GM23248 (cell line): ENCODE results near the gene PHOX2B. TPM values are rescaled to one million over a fixed set of nuclear protein-coding genes. Genes with fewer than 3 reads are reported as not detected.

Experiments
- DNase-seq: peaks from one replicate; pipeline ENCODE4 v3.0.0-alpha.2; 2015
- H2AFZ ChIP-seq: fragments of 200-600 bp; sonication (generic); 2 replicates; pipeline ENCODE4 v1.6.1; 2016; ENCODE audit warnings: antibody characterized with exemption
- H3F3A ChIP-seq: fragments of 200-600 bp; sonication (generic); 2 replicates; pipeline ENCODE4 v1.6.1; 2016; ENCODE audit warnings: mild to moderate bottlenecking, antibody characterized with exemption, mixed run types; ENCODE audit not compliant: insufficient read depth
- H3K27ac ChIP-seq: fragments of 200-600 bp; sonication (generic); 2 replicates; pipeline ENCODE4 v1.5.1; 2016; ENCODE audit warnings: mild to moderate bottlenecking
- H3K27me3 ChIP-seq: fragments of 200-600 bp; sonication (generic); replicated peaks from 2 replicates; pipeline ENCODE4 v1.6.1; 2016; ENCODE audit warnings: mild to moderate bottlenecking; ENCODE audit not compliant: insufficient read depth
- H3K36me3 ChIP-seq: fragments of 200-600 bp; sonication (generic); 2 replicates; pipeline ENCODE4 v1.6.1; 2016; ENCODE audit warnings: low read depth, mild to moderate bottlenecking
- H3K4me1 ChIP-seq: fragments of 200-600 bp; sonication (generic); 2 replicates; pipeline ENCODE4 v1.6.1; 2016; ENCODE audit warnings: mild to moderate bottlenecking; ENCODE audit not compliant: insufficient read depth
- H3K4me2 ChIP-seq: fragments of 200-600 bp; sonication (generic); one replicate; pipeline ENCODE4 v1.6.1; 2016; ENCODE audit warnings: mild to moderate bottlenecking; ENCODE audit not compliant: unreplicated experiment
- H3K4me3 ChIP-seq: fragments of 200-600 bp; sonication (generic); 2 replicates; pipeline ENCODE4 v1.5.1; 2016; ENCODE audit warnings: mild to moderate bottlenecking
- H3K79me2 ChIP-seq: fragments of 200-600 bp; sonication (generic); 2 replicates; pipeline ENCODE4 v1.6.1; 2016; ENCODE audit warnings: mild to moderate bottlenecking; ENCODE audit not compliant: insufficient read depth
- H3K9ac ChIP-seq: fragments of 200-600 bp; sonication (generic); 2 replicates; pipeline ENCODE4 v1.6.1; 2016; ENCODE audit warnings: mild to moderate bottlenecking
- H3K9me2 ChIP-seq: fragments of 200-600 bp; sonication (generic); 2 replicates; pipeline ENCODE4 v1.6.1; 2016; ENCODE audit warnings: mixed run types, mild to moderate bottlenecking, moderate library complexity; ENCODE audit not compliant: insufficient read depth
- H3K9me3 ChIP-seq: fragments of 200-600 bp; sonication (generic); one replicate; pipeline ENCODE4 v1.6.1; 2017; ENCODE audit warnings: low read depth
- H4K20me1 ChIP-seq: fragments of 200-600 bp; sonication (generic); 2 replicates; pipeline ENCODE4 v1.6.0; 2016; ENCODE audit not compliant: insufficient read depth
- EZH2 ChIP-seq: fragments of 200-600 bp; sonication (generic); IDR thresholded peaks from 2 replicates; pipeline ENCODE4 v1.6.1; 2018; ENCODE audit warnings: antibody characterized with exemption, mild to moderate bottlenecking; ENCODE audit not compliant: insufficient read depth, poor library complexity, severe bottlenecking
- EZH2phosphoT487 ChIP-seq: fragments of 200-600 bp; sonication (generic); IDR thresholded peaks from 2 replicates; pipeline ENCODE4 v1.6.1; 2018; ENCODE audit warnings: antibody characterized with exemption, moderate library complexity, mild to moderate bottlenecking, low read depth; ENCODE audit not compliant: insufficient read depth
- WGBS, 2 experiments: methylation state at CpG; one replicate each; pipeline ENCODE4 v1.1.6; 2015 to 2017; ENCODE audit warnings: low lambda C conversion rate in 2 of 2, low coverage in 1 of 2; ENCODE audit errors: missing lambda C conversion rate in 2 of 2; 5-methylcytosine and 5-hydroxymethylcytosine counted together
- in situ Hi-C: fragments of 300-500 bp; cut with MboI; formaldehyde crosslinking; loops from 2 replicates; pipeline ENCODE4 v1.15.0; 2020
- polyA plus RNA-seq: library from polyadenylated mRNA; unstranded; fragments of >200 nt; fragmentation: Nextera tagmentation; extraction: Ambion mirVana; gene quantifications from 2 replicates; pipeline ENCODE4 v1.2.1, GENCODE V29; 2016
- small RNA-seq: library from RNA; depleted of rRNA; stranded (forward); fragments of <200 nt; gene quantifications from one replicate; pipeline ENCODE3, GENCODE V24; 2014; ENCODE audit warnings: low read depth, low replicate concordance
- total RNA-seq: library from RNA; depleted of rRNA; stranded (reverse); fragments of >200 nt; shearing (Covaris generic); gene quantifications from 2 replicates; pipeline ENCODE4 v1.2.3, GENCODE V29; 2014; rRNA removed

PHOX2B gene
- total and polyA plus RNA-seq, 2 experiments from 2014 or later, result not detected

DNA sequence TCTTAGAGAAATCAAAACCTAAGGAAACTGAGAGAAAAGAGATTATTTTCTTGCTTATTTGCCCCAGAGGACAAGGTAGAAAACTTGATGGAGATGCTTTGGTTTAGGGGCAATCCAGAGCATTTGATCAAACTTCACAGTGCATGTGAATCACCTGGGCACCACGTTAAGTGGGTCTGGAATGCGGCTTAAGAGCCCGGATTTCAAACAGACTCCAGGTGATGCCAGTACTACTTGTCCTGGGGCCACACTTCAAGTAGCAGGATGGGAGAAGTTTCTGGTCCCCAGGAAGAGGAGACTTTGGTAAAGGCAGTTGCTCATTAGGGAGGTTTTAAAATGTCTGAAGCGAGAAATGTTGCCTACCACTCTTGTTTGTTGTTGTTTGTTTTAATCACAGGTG, 51.8 kb downstream of the PHOX2B start:
- H2AFZ ChIP-seq, result no peak overlapping the region
- no peak for DNase-seq
- no peak overlapping the region for H3K9ac ChIP-seq
- no peaks in the 10 kb centered on the region for H4K20me1 ChIP-seq
- 48 to 55% methylated on average over 4 of the region's 4 CpGs for WGBS, 2 experiments
- no peaks in the 10 kb centered on the region for H3K79me2 ChIP-seq
- H3K4me2 ChIP-seq, result no peak overlapping the region
- no peaks in the 10 kb centered on the region for H3K9me3 ChIP-seq
- TF ChIP-seq EZH2 (no peak), EZH2phosphoT487 (no peak)
- H3K27me3 ChIP-seq, result no peaks in the 10 kb centered on the region
- no peaks in the 10 kb centered on the region for H3K9me2 ChIP-seq
- in situ Hi-C loops, result loop anchor here (10.0 kb wide), 1 partner anchor 188 kb away; no protein-coding TSS in a partner anchor
- H3F3A ChIP-seq, result no peaks in the 10 kb centered on the region
- H3K36me3 ChIP-seq, result no peaks in the 10 kb centered on the region
- no peaks in the 10 kb centered on the region for H3K4me1 ChIP-seq
- no peak overlapping the region for H3K27ac ChIP-seq
- no peak overlapping the region for H3K4me3 ChIP-seq

DNA sequence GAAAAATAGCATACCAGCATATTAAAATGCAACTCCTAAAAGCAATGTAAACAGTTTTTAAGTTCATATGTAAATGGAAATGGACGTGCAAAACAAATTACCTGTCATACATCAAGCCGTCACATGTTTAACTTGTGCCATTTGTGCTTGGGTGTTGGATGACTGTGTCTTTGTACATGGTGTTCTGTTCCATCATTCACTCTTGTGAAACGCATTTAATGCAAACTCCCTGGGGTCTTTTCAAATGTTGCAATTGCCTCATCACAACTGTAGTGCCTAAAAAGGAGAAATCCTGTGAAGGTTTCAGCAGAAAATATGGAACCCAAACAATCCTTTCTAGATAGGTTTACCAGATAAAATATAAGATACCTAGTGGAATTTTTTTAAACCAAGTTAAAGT, 52.4 kb downstream of the PHOX2B start:
- H3K36me3 ChIP-seq, result no peaks in the 10 kb centered on the region
- no peak overlapping the region for H2AFZ ChIP-seq
- in situ Hi-C loops, result loop anchor here (10.0 kb wide), 1 partner anchor 189 kb away; no protein-coding TSS in a partner anchor

More for the DNA sequence above, 52.4 kb downstream of the PHOX2B start:
- 58 to 73% methylated on average over 3 of the region's 3 CpGs for WGBS, 2 experiments
- Histone ChIP-seq H3F3A (no peaks in the 10 kb centered on the region), H3K27ac (no peak overlapping the region), H3K79me2 (no peaks in the 10 kb centered on the region), H3K4me2 (no peak overlapping the region), H3K4me1 (no peaks in the 10 kb centered on the region), H3K9me3 (no peaks in the 10 kb centered on the region), H3K9me2 (no peaks in the 10 kb centered on the region), H3K9ac (no peak overlapping the region), H3K4me3 (no peak overlapping the region), H4K20me1 (no peaks in the 10 kb centered on the region), H3K27me3 (no peaks in the 10 kb centered on the region)
- no peak for DNase-seq
- TF ChIP-seq EZH2phosphoT487 (no peak), EZH2 (no peak)

Small RNAs within 50 kb of the gene (small RNA-seq; reads per million reads assigned to genes)
- not detected for gene RNU1-49P

Other genes starting within 250 kb of the PHOX2B start
- 17.4 and 28.5 TPM in 2 replicates for gene LIMCH1, start 210.6 kb downstream of the PHOX2B start, total RNA-seq
- 22.2 and 25.8 TPM in 2 replicates for gene LIMCH1, start 210.6 kb downstream of the PHOX2B start, polyA plus RNA-seq
- gene TMEM33, start 186.7 kb upstream of the PHOX2B start, total RNA-seq, result 30.4 and 44.6 TPM in 2 replicates
- gene TMEM33, start 186.7 kb upstream of the PHOX2B start, polyA plus RNA-seq, result 44.0 and 44.6 TPM in 2 replicates
- 0.13 TPM in 1 of 2 replicates, not detected in the other for gene DCAF4L1, start 233.0 kb upstream of the PHOX2B start, total RNA-seq
- gene DCAF4L1, start 233.0 kb upstream of the PHOX2B start, polyA plus RNA-seq, result 0.06 TPM in 1 of 2 replicates, not detected in the other
- 61.7 and 69.5 TPM in 2 replicates for gene SLC30A9, start 241.8 kb upstream of the PHOX2B start, total RNA-seq
- gene SLC30A9, start 241.8 kb upstream of the PHOX2B start, polyA plus RNA-seq, result 64.9 and 65.5 TPM in 2 replicates